GM12878 (cell line): ENCODE data around the gene EEF1A1. TPM values are rescaled to one million over a fixed set of nuclear protein-coding genes. Genes with fewer than 3 reads are reported as not detected.

Experiments
- CREB1 ChIP-seq: IDR thresholded peaks from 2 replicates; pipeline ENCODE4 v1.6.1; 2012; ENCODE audit warnings: low read depth, mild to moderate bottlenecking, inconsistent platforms
- ESRRA ChIP-seq: IDR thresholded peaks from 2 replicates; pipeline ENCODE4 v1.6.1; 2012; ENCODE audit warnings: mild to moderate bottlenecking, low read length, improper control_type of control experiment
- IKZF2 ChIP-seq, 2 experiments: fragments of 450-650 bp; IDR thresholded peaks; 2 replicates each; pipeline ENCODE4 v1.6.1; 2017; ENCODE audit warnings: mild to moderate bottlenecking in 2 of 2, moderate library complexity in 2 of 2
- IRF4 ChIP-seq: IDR thresholded peaks from 2 replicates; pipeline ENCODE4 v1.6.1; 2011; ENCODE audit warnings: low read depth, low read length
- LARP7 ChIP-seq: fragments of 450-650 bp; IDR thresholded peaks from 2 replicates; pipeline ENCODE4 v1.6.1; 2017; ENCODE audit warnings: mild to moderate bottlenecking
- MYB ChIP-seq: fragments of 150-350 bp; IDR thresholded peaks from 2 replicates; pipeline ENCODE4 v1.6.1; 2014; ENCODE audit warnings: mild to moderate bottlenecking, low read depth, low read length, borderline replicate concordance
- NBN ChIP-seq: fragments of 450-650 bp; IDR thresholded peaks from 2 replicates; pipeline ENCODE4 v1.6.1; 2016
- NFYA ChIP-seq: IDR thresholded peaks from 2 replicates; pipeline ENCODE4 v1.6.1; 2011; ENCODE audit warnings: low read depth, mild to moderate bottlenecking, low read length, improper control_type of control experiment, borderline replicate concordance
- RAD21 ChIP-seq: IDR thresholded peaks from 2 replicates; pipeline ENCODE4 v1.6.1; 2011; ENCODE audit warnings: mild to moderate bottlenecking, low read depth, low read length, moderate library complexity; ENCODE audit not compliant: insufficient read depth
- RELA ChIP-seq: fragments of 450-650 bp; IDR thresholded peaks from 2 replicates; pipeline ENCODE4 v1.8.0; 2014; ENCODE audit warnings: borderline replicate concordance; ENCODE audit not compliant: partially characterized antibody
- SIX5 ChIP-seq: IDR thresholded peaks from 2 replicates; pipeline ENCODE4 v1.6.1; 2011; ENCODE audit warnings: mild to moderate bottlenecking, low read depth, low read length, moderate library complexity; ENCODE audit not compliant: severe bottlenecking
- TAF1 ChIP-seq: IDR thresholded peaks from 2 replicates; pipeline ENCODE4 v1.6.1; 2011; ENCODE audit warnings: mild to moderate bottlenecking, low read depth, low read length, borderline replicate concordance
- TCF12 ChIP-seq: IDR thresholded peaks from 2 replicates; pipeline ENCODE4 v1.6.1; 2011; ENCODE audit warnings: low read depth, mild to moderate bottlenecking, low read length
- ZBTB40 ChIP-seq: fragments of 450-650 bp; IDR thresholded peaks from 2 replicates; pipeline ENCODE4 v1.6.1; 2016; ENCODE audit warnings: mild to moderate bottlenecking, moderate library complexity, borderline replicate concordance
- ZNF592 ChIP-seq: fragments of 450-650 bp; IDR thresholded peaks from 2 replicates; pipeline ENCODE4 v1.6.1; 2017; ENCODE audit warnings: mild to moderate bottlenecking, moderate library complexity
- ZNF622 ChIP-seq: fragments of 450-650 bp; IDR thresholded peaks from 2 replicates; pipeline ENCODE4 v1.6.1; 2017; ENCODE audit warnings: mild to moderate bottlenecking, inconsistent platforms
- ZNF687 ChIP-seq: fragments of 450-650 bp; IDR thresholded peaks from 2 replicates; pipeline ENCODE4 v1.6.1; 2017; ENCODE audit warnings: mild to moderate bottlenecking, moderate library complexity
- ZSCAN29 ChIP-seq: fragments of 450-650 bp; IDR thresholded peaks from 2 replicates; pipeline ENCODE4 v1.6.1; 2017; ENCODE audit warnings: mild to moderate bottlenecking, moderate library complexity
- ZZZ3 ChIP-seq: IDR thresholded peaks from 2 replicates; pipeline ENCODE4 v1.6.1; 2011; ENCODE audit warnings: low read depth; ENCODE audit not compliant: control insufficient read depth, insufficient read length
- polyA plus RNA-seq, 11 experiments: library from polyadenylated mRNA; depleted of rRNA in 4 of 11; unstranded in 6 of 11; stranded (reverse) in 5 of 11; fragments of >200 nt; fragmentation: Nextera tagmentation in 4 of 11; fragmentation: Illumina TruSeq in 1 of 11; extraction: Ambion mirVana in 4 of 11; extraction: Trizol in 1 of 11; gene quantifications; 1 replicate in 1 of 11; 2 replicates in 10 of 11; pipeline versions ENCODE4 v1.2.1 to v1.2.3, GENCODE V29; 2011 to 2016; ENCODE audit warnings: inconsistent platforms in 2 of 11, missing spikeins in 2 of 11, low read depth in 1 of 11
- total RNA-seq, 4 experiments: library from RNA; depleted of rRNA in 3 of 4; stranded (reverse); fragments of >200 nt in 3 of 4; fragmentation: Illumina TruSeq in 1 of 4; extraction: Trizol in 1 of 4; gene quantifications; 2 replicates each; pipeline versions ENCODE4 v1.2.1 to v1.2.3, GENCODE V29; 2013 to 2021

The EEF1A1 gene
- total and polyA plus RNA-seq, 10 of the 15 experiments (the other 5 are each of a cell fraction or from before 2014, with no cell fraction given) = 4,214 to 18,090 (median 14,132) TPM

- no peak for TF ChIP-seq IRF4
- TF ChIP-seq IKZF2 (IDR thresholded peaks at IDR 0.05) = peak in 1 of 2 experiments; percentile 9; a peak in 1 of 4 replicates
- peak; percentile 64; the same call in 1 of the 2 replicates for TF ChIP-seq TAF1
- TF ChIP-seq LARP7 = peak; percentile 90; the same call in 1 of the 2 replicates
- TF ChIP-seq ZSCAN29 = peak; percentile 99
- TF ChIP-seq ZNF687 = 0 out of 2 replicates have a peak, but pooled peaks have one; percentile 25
- no peak for TF ChIP-seq ZZZ3
- TF ChIP-seq ZNF592 = peak; percentile 70
- no peak for TF ChIP-seq ZBTB40
- TF ChIP-seq MYB = no peak
- no peak; the same call in 1 of the 2 replicates for TF ChIP-seq TCF12
- no peak for TF ChIP-seq RAD21
- peak; percentile 24 for TF ChIP-seq RELA
- TF ChIP-seq NBN = peak; percentile 10
- TF ChIP-seq ESRRA = no peak
- no peak for TF ChIP-seq NFYA
- TF ChIP-seq ZNF622 = no peak
- TF ChIP-seq CREB1 = peak; percentile 5
- TF ChIP-seq SIX5 = no peak
Observed at GRCh38 chr6:73519926-73520687, 725 bp downstream of the EEF1A1 start (continued).
